Endothelial cell of umbilical vein (primary cell): Measurements from ENCODE around the gene LRIG1. TPM values are rescaled to one million over a fixed set of nuclear protein-coding genes. Genes with fewer than 3 reads are reported as not detected.

Source experiments
- BruUV-seq: library from RNA; stranded (reverse); fragments of 400-500 nt; replicated peaks from 2 replicates; lab custom pipeline; 2021; lab: Mats Ljungman, UMichigan
- CTCF ChIA-PET: fragments of 300-600, 350-600 bp; sonication (Branson Sonifier 250); formaldehyde crosslinking; loops from one replicate; lab custom pipeline; 2021; ENCODE audit warnings: antibody characterized with exemption, inconsistent platforms; lab: Charles Lee
- POLR2A ChIA-PET: fragments of 300-600, 350-600 bp; sonication (Branson Sonifier 250); formaldehyde crosslinking; loops from one replicate; lab custom pipeline; 2021; ENCODE audit warnings: antibody characterized with exemption, inconsistent platforms; lab: Charles Lee
- DNase-seq: peaks from one replicate; pipeline ENCODE4 v3.0.0-alpha.2; 2011; ENCODE audit warnings: low read depth, low spot score
- FAIRE-seq: peaks from 2 replicates; lab custom pipeline; 2011; peaks lifted over from hg19 to GRCh38; lab: Jason Lieb, UNC
- H2AFZ ChIP-seq: 2 replicates; pipeline ENCODE4 v1.6.0; 2012; ENCODE audit warnings: low read depth, low read length, control low read depth, inconsistent platforms
- H3K27ac ChIP-seq: 2 replicates; pipeline ENCODE4 v1.5.1; 2011; ENCODE audit warnings: low read depth, mild to moderate bottlenecking, control low read depth, low read length, moderate library complexity; ENCODE audit not compliant: insufficient read depth
- H3K27me3 ChIP-seq, 2 experiments: 2 replicates each; pipeline versions ENCODE4 v1.6.0 to v1.6.1; 2011; ENCODE audit warnings: low read length in 2 of 2, mixed read lengths in 1 of 2; ENCODE audit not compliant: control insufficient read depth in 2 of 2, insufficient read depth in 2 of 2
- H3K36me3 ChIP-seq, 2 experiments: 2 replicates in 1 of 2; 3 replicates in 1 of 2; pipeline ENCODE4 v1.5.1; 2011; ENCODE audit warnings: low read length in 2 of 2, mild to moderate bottlenecking in 1 of 2, moderate library complexity in 1 of 2; ENCODE audit not compliant: control insufficient read depth in 2 of 2, insufficient read depth in 2 of 2; ENCODE audit errors: extremely low read depth in 1 of 2
- H3K4me1 ChIP-seq: 3 replicates; pipeline ENCODE4 v1.5.1; 2011; ENCODE audit warnings: mild to moderate bottlenecking, low read length; ENCODE audit not compliant: control insufficient read depth, insufficient read depth; ENCODE audit errors: extremely low read depth
- H3K4me2 ChIP-seq: 2 replicates; pipeline ENCODE4 v1.6.1; 2011; ENCODE audit warnings: low read length, control low read depth, mixed read lengths; ENCODE audit not compliant: insufficient read depth
- H3K4me3 ChIP-seq, 3 experiments: fragments of 200-600 bp in 1 of 3; sonication (generic), shearing (Covaris generic) in 1 of 3; replicated peaks in 1 of 3; 2 replicates each; pipeline ENCODE4 v1.5.1; 2011 to 2016; ENCODE audit warnings: control low read depth in 3 of 3, low read length in 3 of 3, mild to moderate bottlenecking in 2 of 3, inconsistent platforms in 1 of 3, low read depth in 1 of 3, moderate library complexity in 1 of 3; ENCODE audit not compliant: insufficient read depth in 1 of 3
- H3K79me2 ChIP-seq: 2 replicates; pipeline ENCODE4 v1.6.0; 2012; ENCODE audit warnings: low read length, inconsistent platforms; ENCODE audit not compliant: control insufficient read depth, insufficient read depth
- H3K9ac ChIP-seq: replicated peaks from 2 replicates; pipeline ENCODE3; 2011; ENCODE audit warnings: low read length, control low read depth; ENCODE audit not compliant: insufficient read depth; ENCODE audit errors: extremely low read depth
- H3K9me1 ChIP-seq: replicated peaks from 3 replicates; pipeline ENCODE4 v1.6.0; 2011; ENCODE audit warnings: mild to moderate bottlenecking, low read length; ENCODE audit not compliant: control insufficient read depth, insufficient read depth; ENCODE audit errors: extremely low read depth
- H3K9me3 ChIP-seq: replicated peaks from 2 replicates; pipeline ENCODE4 v1.5.1; 2012; ENCODE audit warnings: low read length, inconsistent platforms; ENCODE audit not compliant: control insufficient read depth, insufficient read depth
- H4K20me1 ChIP-seq: replicated peaks from 2 replicates; pipeline ENCODE3; 2011; ENCODE audit warnings: mild to moderate bottlenecking, low read length; ENCODE audit not compliant: control insufficient read depth, insufficient read depth; ENCODE audit errors: extremely low read depth
- EZH2 ChIP-seq: IDR thresholded peaks from 2 replicates; pipeline ENCODE4 v1.6.1; 2012; ENCODE audit warnings: borderline replicate concordance, low read depth, mild to moderate bottlenecking, moderate library complexity, low read length, inconsistent platforms; ENCODE audit not compliant: severe bottlenecking
- FOS ChIP-seq: IDR thresholded peaks from 2 replicates; pipeline ENCODE4 v1.6.1; 2011; ENCODE audit warnings: mild to moderate bottlenecking, low read length, moderate library complexity, borderline replicate concordance; ENCODE audit not compliant: insufficient read depth
- GATA2 ChIP-seq: IDR thresholded peaks from 2 replicates; pipeline ENCODE4 v1.7.0; 2011; ENCODE audit warnings: low read depth, mild to moderate bottlenecking, moderate library complexity, mixed read lengths, low read length; ENCODE audit not compliant: insufficient read length, insufficient read depth
- JUN ChIP-seq: IDR thresholded peaks from 2 replicates; pipeline ENCODE4 v1.6.1; 2011; ENCODE audit warnings: borderline replicate concordance, low read depth; ENCODE audit not compliant: insufficient read length, insufficient read depth
- MYC ChIP-seq: IDR thresholded peaks from one replicate; pipeline ENCODE4 v1.6.1; 2011; ENCODE audit warnings: mild to moderate bottlenecking, low read depth, low read length
- POLR2A ChIP-seq: IDR thresholded peaks from 2 replicates; pipeline ENCODE4 v1.6.1; 2012; ENCODE audit warnings: low read depth, mild to moderate bottlenecking, control low read depth, low read length
- POLR2AphosphoS5 ChIP-seq: IDR thresholded peaks from 2 replicates; pipeline ENCODE4 v1.6.1; 2012; ENCODE audit warnings: low read depth, mild to moderate bottlenecking, control low read depth, low read length, moderate library complexity; ENCODE audit not compliant: insufficient read depth
- dilution Hi-C: fragments of 300-500 bp; cut with MboI; formaldehyde crosslinking; loops from one replicate; pipeline ENCODE4 v1.15.0; 2019; ENCODE audit warnings: low sequenced_read_pairs; ENCODE audit not compliant: extremely low pct_ligation_motif_present
- intact Hi-C: fragments of 100-400 bp; cut with micrococcal nuclease; formaldehyde crosslinking; loops from one replicate; pipeline ENCODE4 v1.10.0; 2022
- polyA plus RNA-seq, 4 experiments: library from polyadenylated mRNA; depleted of rRNA in 3 of 4; stranded (reverse) in 3 of 4; unstranded in 1 of 4; fragments of >200 nt; gene quantifications; 2 replicates each; pipeline versions ENCODE4 v1.2.1 to v1.2.3, GENCODE V29; 2011 to 2012; ENCODE audit warnings: missing spikeins in 1 of 4
- total RNA-seq: library from RNA; stranded (reverse); gene quantifications from 2 replicates; pipeline ENCODE4 v1.2.3, GENCODE V29; 2021
- TF ChIP-seq, protein P1 (sequence below), 2 donors: IDR thresholded peaks; 1 replicate in 1 of 2; 2 replicates in 1 of 2; pipeline ENCODE4 v1.5.1; 2011; ENCODE audit warnings: low read length in 2 of 2, mild to moderate bottlenecking in 2 of 2, moderate library complexity in 2 of 2, control low read depth in 1 of 2, inconsistent platforms in 1 of 2, low read depth in 1 of 2; ENCODE audit not compliant: insufficient read depth in 1 of 2; ENCODE audit errors: extremely low read depth in 1 of 2
- TF ChIP-seq, protein P2 (sequence below): IDR thresholded peaks from 2 replicates; pipeline ENCODE4 v1.6.1; 2011; ENCODE audit not compliant: insufficient read depth, insufficient read length

The LRIG1 gene
- total and polyA plus RNA-seq, 2 donors (not counting 3 experiments of a cell fraction or from before 2014, with no cell fraction given): 50.3 to 52.2 TPM

DNA sequence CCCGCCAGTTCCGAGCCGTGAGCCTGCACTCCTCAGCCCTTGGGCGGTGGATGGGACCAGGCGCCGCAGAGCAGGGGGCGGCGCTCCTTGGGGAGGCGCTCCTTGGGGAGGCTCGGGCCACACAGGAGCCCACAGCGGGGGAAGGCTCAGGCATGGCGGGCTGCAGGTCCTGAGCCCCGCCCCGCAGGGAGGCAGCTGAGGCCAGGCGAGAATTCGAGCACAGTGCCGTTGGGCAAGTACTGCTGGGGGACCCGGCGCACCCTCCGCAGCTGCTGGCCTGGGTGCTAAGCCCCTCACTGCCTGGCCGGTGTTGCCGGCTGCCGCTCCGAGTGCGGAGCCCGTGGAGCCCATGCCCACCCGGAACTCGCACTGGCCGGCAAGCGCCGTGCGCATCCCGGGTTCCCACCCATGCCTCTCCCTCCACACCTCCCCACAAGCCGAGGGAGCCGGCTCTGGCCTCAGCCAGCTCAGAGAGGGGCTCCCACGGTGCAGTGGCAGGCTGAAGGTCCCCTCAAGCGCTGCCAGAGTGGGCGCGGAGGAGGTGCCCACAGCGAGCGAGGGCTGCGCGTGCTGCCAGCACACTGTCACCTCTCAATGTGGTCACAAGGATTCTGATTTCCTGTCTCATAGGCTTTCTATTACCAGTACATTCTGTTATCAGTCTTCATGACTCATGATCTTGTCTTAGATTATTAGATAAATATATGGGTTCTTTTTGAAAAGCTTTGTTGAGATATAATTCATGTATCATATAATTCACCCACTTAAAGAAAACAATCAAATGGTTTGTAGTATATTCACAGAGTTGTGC is 44.0 kb upstream of the LRIG1 start:
- H3K27me3 ChIP-seq: no peaks in the 10 kb centered on the region
- H4K20me1 ChIP-seq: no peaks in the 10 kb centered on the region
- H3K4me2 ChIP-seq: no peak overlapping the region
- no peaks in the 10 kb centered on the region for H3K4me1 ChIP-seq
- no peaks in the 10 kb centered on the region for H3K9me1 ChIP-seq
- intact Hi-C loops: no loop called here
- no peak for DNase-seq
- CTCF ChIA-PET: no interaction called here
- dilution Hi-C loops: no loop called here
- no peaks in the 10 kb centered on the region for H3K79me2 ChIP-seq
- no peak overlapping the region for H3K27ac ChIP-seq
- FAIRE-seq: no peak
- no peaks in the 10 kb centered on the region for H3K9me3 ChIP-seq
- no peak overlapping the region for H3K4me3 ChIP-seq
- POLR2A ChIA-PET: no interaction called here
- no peak overlapping the region for H3K9ac ChIP-seq
- no TSS peak for BruUV-seq
- no peak for TF ChIP-seq POLR2A
- no peak overlapping the region for H2AFZ ChIP-seq
- H3K36me3 ChIP-seq: no peaks in the 10 kb centered on the region

DNA sequence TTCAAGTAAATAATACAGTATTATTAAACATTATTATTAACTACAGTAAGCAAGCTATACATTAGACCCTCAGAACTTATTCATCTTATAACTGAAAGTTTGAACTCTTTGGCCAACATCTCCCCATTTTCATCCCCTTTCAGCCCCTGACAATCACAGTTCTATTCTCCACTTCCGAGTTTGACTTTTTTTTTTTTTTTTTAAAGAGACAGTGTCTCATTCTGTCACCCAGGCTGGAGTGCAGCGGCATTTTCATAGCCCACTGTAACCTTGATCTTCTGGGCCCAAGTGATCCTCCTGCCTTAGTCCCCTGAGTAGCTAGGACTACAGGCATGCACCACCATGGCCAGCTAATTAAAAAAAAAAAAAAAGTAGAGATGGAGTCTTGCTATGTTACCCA is 41.3 kb upstream of the LRIG1 start:
- H3K9ac ChIP-seq: no peak overlapping the region
- FAIRE-seq: no peak
- H3K4me2 ChIP-seq: no peak overlapping the region
- no peak overlapping the region for H3K4me3 ChIP-seq
- no peaks in the 10 kb centered on the region for H3K27me3 ChIP-seq
- no peak for DNase-seq
- intact Hi-C loops (no loop called here), dilution Hi-C loops (no loop called here)
- H3K9me1 ChIP-seq: no peaks in the 10 kb centered on the region
- no peak for TF ChIP-seq EZH2
- no peak for TF ChIP-seq FOS
- TF ChIP-seq POLR2A: no peak
- no peak for TF ChIP-seq JUN
- TF ChIP-seq, protein P1, sequence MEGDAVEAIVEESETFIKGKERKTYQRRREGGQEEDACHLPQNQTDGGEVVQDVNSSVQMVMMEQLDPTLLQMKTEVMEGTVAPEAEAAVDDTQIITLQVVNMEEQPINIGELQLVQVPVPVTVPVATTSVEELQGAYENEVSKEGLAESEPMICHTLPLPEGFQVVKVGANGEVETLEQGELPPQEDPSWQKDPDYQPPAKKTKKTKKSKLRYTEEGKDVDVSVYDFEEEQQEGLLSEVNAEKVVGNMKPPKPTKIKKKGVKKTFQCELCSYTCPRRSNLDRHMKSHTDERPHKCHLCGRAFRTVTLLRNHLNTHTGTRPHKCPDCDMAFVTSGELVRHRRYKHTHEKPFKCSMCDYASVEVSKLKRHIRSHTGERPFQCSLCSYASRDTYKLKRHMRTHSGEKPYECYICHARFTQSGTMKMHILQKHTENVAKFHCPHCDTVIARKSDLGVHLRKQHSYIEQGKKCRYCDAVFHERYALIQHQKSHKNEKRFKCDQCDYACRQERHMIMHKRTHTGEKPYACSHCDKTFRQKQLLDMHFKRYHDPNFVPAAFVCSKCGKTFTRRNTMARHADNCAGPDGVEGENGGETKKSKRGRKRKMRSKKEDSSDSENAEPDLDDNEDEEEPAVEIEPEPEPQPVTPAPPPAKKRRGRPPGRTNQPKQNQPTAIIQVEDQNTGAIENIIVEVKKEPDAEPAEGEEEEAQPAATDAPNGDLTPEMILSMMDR (IDR thresholded peaks at IDR 0.05; ENCODE audit: extremely low read depth in 1 of 2, insufficient read depth in 1 of 2, low read depth in 1 of 2, low read length in 2 of 2): no peak
- no peak for TF ChIP-seq MYC
- no peak for TF ChIP-seq POLR2AphosphoS5
- TF ChIP-seq, protein P2, sequence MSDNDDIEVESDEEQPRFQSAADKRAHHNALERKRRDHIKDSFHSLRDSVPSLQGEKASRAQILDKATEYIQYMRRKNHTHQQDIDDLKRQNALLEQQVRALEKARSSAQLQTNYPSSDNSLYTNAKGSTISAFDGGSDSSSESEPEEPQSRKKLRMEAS: no peak
- TF ChIP-seq GATA2: no peak
- no TSS peak for BruUV-seq
- H4K20me1 ChIP-seq: no peaks in the 10 kb centered on the region
- no peak overlapping the region for H3K27ac ChIP-seq
- no peaks in the 10 kb centered on the region for H3K9me3 ChIP-seq
- no peaks in the 10 kb centered on the region for H3K36me3 ChIP-seq
- POLR2A ChIA-PET: no interaction called here
- CTCF ChIA-PET: no interaction called here
- H3K4me1 ChIP-seq: no peaks in the 10 kb centered on the region
- H3K79me2 ChIP-seq: no peaks in the 10 kb centered on the region
- no peak overlapping the region for H2AFZ ChIP-seq
